Measurements from ENCODE around the gene AP4M1.
"Not testable (repeated sequence)": the region's sequence is repeated elsewhere in the genome, so short reads cannot be mapped to it uniquely, and the experiment has no call there.

AP4M1 gene

GRCh38 chr7:100111156-100111555, 9.7 kb downstream of the AP4M1 start:
- DNase-seq: no peak

- DNase-seq: no peak
Measured at GRCh38 chr7:100111914-100112313, 10.5 kb downstream of the AP4M1 start.

- no peak for DNase-seq
Measured at GRCh38 chr7:100115026-100115425, 13.6 kb downstream of the AP4M1 start.

- DNase-seq: no peak
Measured at GRCh38 chr7:100118388-100119071, 17.1 kb downstream of the AP4M1 start.

GRCh38 chr7:100119072-100119969, 17.9 kb downstream of the AP4M1 start, which contains the start of the genes CNPY4 and TAF6:
Gene CNPY4 (plus strand): TSS chr7:100119634. CDS start chr7:100119745, 111 bp downstream.
Gene TAF6 (minus strand): TSS chr7:100119358. CDS start chr7:100114209, 5,149 bp downstream.
- DNase-seq: peak; percentile 88 to 96

GRCh38 chr7:100119970-100120732, 18.7 kb downstream of the AP4M1 start:
- peak in 1 of 2 donors; percentile 25 for DNase-seq

GRCh38 chr7:100120733-100121036, 19.2 kb downstream of the AP4M1 start:
- DNase-seq: no peak

- no peak for DNase-seq
Measured at GRCh38 chr7:100122067-100122466, 20.6 kb downstream of the AP4M1 start.

GRCh38 chr7:100122568-100122967, 21.1 kb downstream of the AP4M1 start:
- DNase-seq: no peak

- no peak for DNase-seq
Measured at GRCh38 chr7:100124301-100125230, 23.1 kb downstream of the AP4M1 start.

GRCh38 chr7:100126239-100126930, 24.9 kb downstream of the AP4M1 start:
- no peak for DNase-seq

- peak; percentile 69 to 94 for DNase-seq
Measured at GRCh38 chr7:100126931-100127865, 25.8 kb downstream of the AP4M1 start, which contains the start of gene MBLAC1. Gene MBLAC1 (plus strand): TSS chr7:100126967. CDS start chr7:100127396, 429 bp downstream.

- no peak for DNase-seq
Measured at GRCh38 chr7:100127866-100128636, 26.6 kb downstream of the AP4M1 start.

- no peak for DNase-seq
Measured at GRCh38 chr7:100128637-100128963, 27.2 kb downstream of the AP4M1 start.

- not testable (repeated sequence) for DNase-seq
Measured at GRCh38 chr7:100130220-100130607, 28.8 kb downstream of the AP4M1 start.

- peak in 1 of 2 donors; percentile 88 for DNase-seq
Measured at GRCh38 chr7:100130608-100131453, 29.4 kb downstream of the AP4M1 start.

GRCh38 chr7:100132126-100132525, 30.7 kb downstream of the AP4M1 start:
- no peak for DNase-seq

- DNase-seq: peak; percentile 51 to 73
Measured at GRCh38 chr7:100132697-100133151, 31.3 kb downstream of the AP4M1 start.

All from inflammatory macrophage treated with lipopolysaccharide for 1 hour (primary cell).